WTC11 (cell line): ENCODE data around the gene CKAP2L.

Experiments
- ATF6 ChIP-seq: sonication (generic); formaldehyde crosslinking; IDR thresholded peaks from 2 replicates; pipeline ENCODE4 v1.8.1; 2023; ENCODE audit warnings: mild to moderate bottlenecking, missing genetic modification reagents
- CBFB ChIP-seq: sonication (generic); formaldehyde crosslinking; IDR thresholded peaks from 2 replicates; pipeline ENCODE4 v1.8.1; 2022; ENCODE audit warnings: mild to moderate bottlenecking, low read depth, missing genetic modification reagents
- CTCF ChIP-seq: fragments of 200-600 bp; IDR thresholded peaks from 2 replicates; pipeline ENCODE4 v1.8.0; 2022; ENCODE audit warnings: antibody characterized with exemption
- JUN ChIP-seq: sonication (generic); formaldehyde crosslinking; IDR thresholded peaks from 2 replicates; pipeline ENCODE4 v1.8.0; 2023; ENCODE audit warnings: mild to moderate bottlenecking, missing genetic modification reagents
- NR3C1 ChIP-seq: sonication (generic); formaldehyde crosslinking; conservative IDR thresholded peaks from 2 replicates; pipeline ENCODE4 v1.8.1; 2023; ENCODE audit warnings: low read depth, mild to moderate bottlenecking, missing genetic modification reagents
- PRDM15 ChIP-seq: sonication (generic); formaldehyde crosslinking; IDR thresholded peaks from 2 replicates; pipeline ENCODE4 v1.8.0; 2022; ENCODE audit warnings: missing genetic modification reagents
- SP1 ChIP-seq: sonication (generic); formaldehyde crosslinking; conservative IDR thresholded peaks from 2 replicates; pipeline ENCODE4 v1.8.1; 2022; ENCODE audit warnings: missing genetic modification reagents
- TCF7 ChIP-seq: sonication (generic); formaldehyde crosslinking; IDR thresholded peaks from 2 replicates; pipeline ENCODE4 v1.8.0; 2022; ENCODE audit warnings: mild to moderate bottlenecking, low read depth, missing genetic modification reagents, moderate library complexity
- TEAD4 ChIP-seq: sonication (generic); formaldehyde crosslinking; IDR thresholded peaks from 2 replicates; pipeline ENCODE4 v1.8.0; 2022; ENCODE audit warnings: mild to moderate bottlenecking, missing genetic modification reagents
- ZNF263 ChIP-seq: sonication (generic); formaldehyde crosslinking; IDR thresholded peaks from 2 replicates; pipeline ENCODE4 v1.8.1; 2022; ENCODE audit warnings: low read depth, mild to moderate bottlenecking, moderate library complexity, missing genetic modification reagents

GRCh38 chr2:112693596-112693995 is 70.8 kb downstream of the CKAP2L start:
- TF ChIP-seq SP1 (CRISPR knock-in tag) (no peak), CTCF (no peak), TEAD4 (no peak), ZNF263 (CRISPR knock-in tag) (no peak), JUN (no peak), CBFB (CRISPR knock-in tag) (no peak), PRDM15 (CRISPR knock-in tag) (no peak), ATF6 (no peak), TCF7 (no peak), NR3C1 (CRISPR knock-in tag) (no peak)
